Adrenal gland (tissue), 12 donors: ENCODE results near the gene AGBL3. TPM values are rescaled to one million over a fixed set of nuclear protein-coding genes. Genes with fewer than 3 reads are reported as not detected.

Experiments used
- DNase-seq, 7 donors: peaks; one replicate each; pipeline ENCODE4 v3.0.0-alpha.2; 2019 to 2020
- H3K27ac ChIP-seq, 5 donors: fragments of 200-600 bp; sonication (generic) in 4 of 5; 1 replicate in 3 of 5; 2 replicates in 2 of 5; pipeline versions ENCODE4 v1.5.1 to v1.8.0; 2016 to 2020; ENCODE audit warnings: mild to moderate bottlenecking in 1 of 5
- H3K27me3 ChIP-seq: fragments of 200-600 bp; 2 replicates; pipeline ENCODE4 v1.8.0; 2021
- H3K36me3 ChIP-seq, 2 donors: fragments of 200-600 bp; replicated peaks in 1 of 2; 1 replicate in 1 of 2; 2 replicates in 1 of 2; pipeline versions ENCODE4 v1.5.1 to v1.8.0; 2018 to 2022
- H3K4me1 ChIP-seq, 2 donors: fragments of 200-600 bp; replicated peaks in 1 of 2; 1 replicate in 1 of 2; 2 replicates in 1 of 2; pipeline versions ENCODE4 v1.5.1 to v1.8.0; 2018 to 2021
- H3K4me3 ChIP-seq, 4 donors: fragments of 200-600 bp; sonication (generic) in 3 of 4; one replicate each; pipeline ENCODE4 v1.5.1; 2016 to 2018
- H3K9me3 ChIP-seq, 3 donors: fragments of 200-600 bp; sonication (generic) in 1 of 3; replicated peaks in 1 of 3; 1 replicate in 2 of 3; 2 replicates in 1 of 3; pipeline versions ENCODE4 v1.5.1 to v1.8.0; 2016 to 2021
- CTCF ChIP-seq, 6 experiments: fragments of 450-650 bp in 4 of 6; fragments of 200-600 bp in 2 of 6; sonication (generic) in 1 of 6; IDR thresholded peaks; 1 replicate in 5 of 6; 2 replicates in 1 of 6; pipeline versions ENCODE4 v1.5.1 to v1.8.0; 2016 to 2021; ENCODE audit warnings: antibody characterized with exemption in 6 of 6, mild to moderate bottlenecking in 2 of 6, moderate library complexity in 1 of 6
- POLR2A ChIP-seq, 2 donors: fragments of 450-650 bp; IDR thresholded peaks; one replicate each; pipeline ENCODE4 v1.6.1; 2017; ENCODE audit warnings: antibody characterized with exemption in 2 of 2, mild to moderate bottlenecking in 2 of 2, moderate library complexity in 1 of 2
- WGBS, 4 donors: extraction: QIAGEN DNeasy Blood & Tissue Kit in 2 of 4; methylation state at CpG; one replicate each; pipeline versions ENCODE4 v1.1.5 to v1.1.7; 2013 to 2017; 5-methylcytosine and 5-hydroxymethylcytosine counted together
- intact Hi-C, 2 donors: fragments of 100-400 bp; cut with DNase I; formaldehyde crosslinking; loops; one replicate each; pipeline versions ENCODE4 v1.14.1 to v1.15.0; 2022 to 2023
- polyA plus RNA-seq, 3 donors: library from polyadenylated mRNA; stranded (reverse); fragments of 200-250 nt in 2 of 3; fragments of 350-450 nt in 1 of 3; fragmentation: Illumina TruSeq in 1 of 3; extraction: RNeasy Lipid Tissue Mini Kit (QIAGEN cat#74804) in 1 of 3; gene quantifications; one replicate each; pipeline ENCODE4 v1.2.3, GENCODE V29; 2013 to 2014
- total RNA-seq, 9 donors: library from RNA; depleted of rRNA in 4 of 9; stranded (reverse); fragments of >200 nt in 4 of 9; fragments of 120-200 nt in 1 of 9; fragmentation: NEBNext Ultra II Directional in 1 of 9; extraction: Animal tissue kit (Norgen Biotek cat#: 25700) in 1 of 9; gene quantifications; one replicate each; pipeline versions ENCODE4 v1.1.0 to v1.2.4, GENCODE V29; 2013 to 2023
- donor health status: healthy with polysubstance abuse.
- donor health status: Bipolar disorder and iron deficiency.
- donor health status: DM: yes; HTN: yes; CAD: no.
- donor health status: DM: no; HTN: no; CAD: no.
- donor health status: DM: no; HTN: no; CAD: no.
- donor health status: DM: yes; HTN: yes; CAD: no.

Gene AGBL3
- total and polyA plus RNA-seq, 12 donors: 0.28 to 7.3 (median 1.9) TPM

GRCh38 chr7:134939136-134939535 lies 47.2 kb upstream of the AGBL3 start:
- H3K4me1 ChIP-seq: peaks cover 0 to 10% of the 10 kb centered on the region in 2 donors
- TF ChIP-seq POLR2A (IDR thresholded peaks at IDR 0.05): no peak
- no peak for TF ChIP-seq CTCF (IDR thresholded peaks at IDR 0.05)
- no peak overlapping the region for H3K4me3 ChIP-seq
- H3K27me3 ChIP-seq: no peaks in the 10 kb centered on the region
- intact Hi-C loops: no loop called here
- 83 to 86% (median 84%) methylated on average over 4 of the region's 4 CpGs for WGBS, 4 donors
- H3K36me3 ChIP-seq: peaks cover 0 to 9% of the 10 kb centered on the region in 2 donors
- no peak for DNase-seq
- H3K9me3 ChIP-seq: no peaks in the 10 kb centered on the region
- H3K27ac ChIP-seq: no peak overlapping the region

- Histone ChIP-seq H3K27ac (no peak overlapping the region), H3K4me1 (peaks cover 0 to 5% of the 10 kb centered on the region in 2 donors), H3K9me3 (no peaks in the 10 kb centered on the region), H3K27me3 (no peaks in the 10 kb centered on the region), H3K36me3 (peaks cover 0 to 3% of the 10 kb centered on the region in 2 donors), H3K4me3 (no peak overlapping the region)
- TF ChIP-seq POLR2A (IDR thresholded peaks at IDR 0.05) (no peak), CTCF (IDR thresholded peaks at IDR 0.05) (no peak)
- intact Hi-C loops: loop anchor here (10.0 kb wide), 2 partner anchors 176 to 246 kb away; no protein-coding TSS in a partner anchor
- DNase-seq: no peak
These were observed 45.6 kb upstream of the AGBL3 start for GRCh38 chr7:134940729-134941128.

GRCh38 chr7:134941185-134941900 lies 45.0 kb upstream of the AGBL3 start:
- no peak for TF ChIP-seq POLR2A (IDR thresholded peaks at IDR 0.05)
- H3K4me3 ChIP-seq: no peak overlapping the region
- DNase-seq: no peak
- 71 to 87% (median 81%) methylated on average over 3 of the region's 3 CpGs for WGBS, 4 donors
- intact Hi-C loops: loop anchor here (10.0 kb wide), 2 partner anchors 177 to 247 kb away; no protein-coding TSS in a partner anchor
- no peak overlapping the region for H3K27ac ChIP-seq
- no peaks in the 10 kb centered on the region for H3K36me3 ChIP-seq
- H3K4me1 ChIP-seq: peaks cover 0 to 5% of the 10 kb centered on the region in 2 donors
- H3K27me3 ChIP-seq: no peaks in the 10 kb centered on the region
- no peaks in the 10 kb centered on the region for H3K9me3 ChIP-seq

- TF ChIP-seq POLR2A (IDR thresholded peaks at IDR 0.05) (no peak), CTCF (IDR thresholded peaks at IDR 0.05) (no peak)
These were observed 44.4 kb upstream of the AGBL3 start for GRCh38 chr7:134941952-134942351.

More at GRCh38 chr7:134941952-134942351, 44.4 kb upstream of the AGBL3 start:
- H3K36me3 ChIP-seq: peaks cover 0 to 3% of the 10 kb centered on the region in 2 donors
- peaks cover 0 to 3% of the 10 kb centered on the region in 2 donors for H3K4me1 ChIP-seq
- H3K27ac ChIP-seq: peak overlapping the region in 1 of 5 donors; percentile 6
- intact Hi-C loops: loop anchor here (10.0 kb wide), 2 partner anchors 177 to 247 kb away; no protein-coding TSS in a partner anchor
- no peaks in the 10 kb centered on the region for H3K27me3 ChIP-seq
- WGBS, 4 donors: 74 to 97% (median 88%) methylated on average over 5 of the region's 5 CpGs
- DNase-seq: no peak
- no peak overlapping the region for H3K4me3 ChIP-seq
- no peaks in the 10 kb centered on the region for H3K9me3 ChIP-seq
